ENCODE results near the gene IFT80. TPM values are rescaled to one million over a fixed set of nuclear protein-coding genes. Genes with fewer than 3 reads are reported as not detected.

IFT80 gene
- total RNA-seq, 1 experiment from 2014 or later = 26.9 TPM

DNA sequence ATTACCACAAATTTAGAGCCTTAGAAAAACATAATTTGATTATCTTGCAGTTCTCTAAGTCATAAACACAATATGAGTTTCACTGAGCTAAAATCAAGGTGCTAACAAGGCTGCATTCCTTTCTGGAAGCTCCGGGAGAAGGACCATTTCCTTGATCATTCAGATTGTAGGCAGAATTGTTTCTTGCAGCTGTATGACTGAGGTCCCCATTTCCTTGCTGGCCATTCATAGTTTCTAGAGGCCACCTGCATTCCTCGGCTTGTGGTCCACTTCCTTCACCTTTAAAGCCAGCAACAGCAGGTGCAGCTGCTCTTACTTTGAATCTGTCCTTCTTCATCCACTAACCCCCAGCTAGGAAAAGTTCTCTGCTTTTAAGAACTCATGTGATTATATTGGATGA lies 58.7 kb downstream of the IFT80 start:
- no peak for DNase-seq (ENCODE audit: low spot score)
- TF ChIP-seq NR1H2 (CRISPR knock-in tag; IDR thresholded peaks at IDR 0.05) = no peak
- no peak for TF ChIP-seq ZNF416 (CRISPR knock-in tag; IDR thresholded peaks at IDR 0.05)
- TF ChIP-seq NR3C1 (CRISPR knock-in tag; conservative IDR thresholded peaks at IDR 0.05; ENCODE audit: low read depth) = no peak
- no peak for TF ChIP-seq FOXP1 (CRISPR knock-in tag; IDR thresholded peaks at IDR 0.05; ENCODE audit: borderline replicate concordance)
- TF ChIP-seq, protein P1, sequence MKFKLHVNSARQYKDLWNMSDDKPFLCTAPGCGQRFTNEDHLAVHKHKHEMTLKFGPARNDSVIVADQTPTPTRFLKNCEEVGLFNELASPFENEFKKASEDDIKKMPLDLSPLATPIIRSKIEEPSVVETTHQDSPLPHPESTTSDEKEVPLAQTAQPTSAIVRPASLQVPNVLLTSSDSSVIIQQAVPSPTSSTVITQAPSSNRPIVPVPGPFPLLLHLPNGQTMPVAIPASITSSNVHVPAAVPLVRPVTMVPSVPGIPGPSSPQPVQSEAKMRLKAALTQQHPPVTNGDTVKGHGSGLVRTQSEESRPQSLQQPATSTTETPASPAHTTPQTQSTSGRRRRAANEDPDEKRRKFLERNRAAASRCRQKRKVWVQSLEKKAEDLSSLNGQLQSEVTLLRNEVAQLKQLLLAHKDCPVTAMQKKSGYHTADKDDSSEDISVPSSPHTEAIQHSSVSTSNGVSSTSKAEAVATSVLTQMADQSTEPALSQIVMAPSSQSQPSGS (CRISPR knock-in tag; IDR thresholded peaks at IDR 0.05; ENCODE audit: borderline replicate concordance, low read depth) = no peak
- TF ChIP-seq, protein P2, sequence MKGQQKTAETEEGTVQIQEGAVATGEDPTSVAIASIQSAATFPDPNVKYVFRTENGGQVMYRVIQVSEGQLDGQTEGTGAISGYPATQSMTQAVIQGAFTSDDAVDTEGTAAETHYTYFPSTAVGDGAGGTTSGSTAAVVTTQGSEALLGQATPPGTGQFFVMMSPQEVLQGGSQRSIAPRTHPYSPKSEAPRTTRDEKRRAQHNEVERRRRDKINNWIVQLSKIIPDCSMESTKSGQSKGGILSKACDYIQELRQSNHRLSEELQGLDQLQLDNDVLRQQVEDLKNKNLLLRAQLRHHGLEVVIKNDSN (CRISPR knock-in tag; IDR thresholded peaks at IDR 0.05) = no peak
- TF ChIP-seq, protein P3, sequence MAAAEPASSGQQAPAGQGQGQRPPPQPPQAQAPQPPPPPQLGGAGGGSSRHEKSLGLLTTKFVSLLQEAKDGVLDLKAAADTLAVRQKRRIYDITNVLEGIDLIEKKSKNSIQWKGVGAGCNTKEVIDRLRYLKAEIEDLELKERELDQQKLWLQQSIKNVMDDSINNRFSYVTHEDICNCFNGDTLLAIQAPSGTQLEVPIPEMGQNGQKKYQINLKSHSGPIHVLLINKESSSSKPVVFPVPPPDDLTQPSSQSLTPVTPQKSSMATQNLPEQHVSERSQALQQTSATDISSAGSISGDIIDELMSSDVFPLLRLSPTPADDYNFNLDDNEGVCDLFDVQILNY (CRISPR knock-in tag; IDR thresholded peaks at IDR 0.05) = no peak
- no peak for TF ChIP-seq ZNF671 (CRISPR knock-in tag; IDR thresholded peaks at IDR 0.05)
- TF ChIP-seq SP1 (CRISPR knock-in tag; conservative IDR thresholded peaks at IDR 0.05) = no peak
- no peak for TF ChIP-seq NFATC4 (CRISPR knock-in tag; IDR thresholded peaks at IDR 0.05)
- TF ChIP-seq MXD4 (CRISPR knock-in tag; IDR thresholded peaks at IDR 0.05; ENCODE audit: borderline replicate concordance) = no peak
- TF ChIP-seq JUN (CRISPR knock-in tag; IDR thresholded peaks at IDR 0.05) = no peak
- TF ChIP-seq KAT7 (CRISPR knock-in tag; IDR thresholded peaks at IDR 0.05; ENCODE audit: borderline replicate concordance) = no peak
- TF ChIP-seq, protein P4, sequence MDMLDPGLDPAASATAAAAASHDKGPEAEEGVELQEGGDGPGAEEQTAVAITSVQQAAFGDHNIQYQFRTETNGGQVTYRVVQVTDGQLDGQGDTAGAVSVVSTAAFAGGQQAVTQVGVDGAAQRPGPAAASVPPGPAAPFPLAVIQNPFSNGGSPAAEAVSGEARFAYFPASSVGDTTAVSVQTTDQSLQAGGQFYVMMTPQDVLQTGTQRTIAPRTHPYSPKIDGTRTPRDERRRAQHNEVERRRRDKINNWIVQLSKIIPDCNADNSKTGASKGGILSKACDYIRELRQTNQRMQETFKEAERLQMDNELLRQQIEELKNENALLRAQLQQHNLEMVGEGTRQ (CRISPR knock-in tag; IDR thresholded peaks at IDR 0.05) = no peak
- TF ChIP-seq, protein P5, sequence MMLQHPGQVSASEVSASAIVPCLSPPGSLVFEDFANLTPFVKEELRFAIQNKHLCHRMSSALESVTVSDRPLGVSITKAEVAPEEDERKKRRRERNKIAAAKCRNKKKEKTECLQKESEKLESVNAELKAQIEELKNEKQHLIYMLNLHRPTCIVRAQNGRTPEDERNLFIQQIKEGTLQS (CRISPR knock-in tag; conservative IDR thresholded peaks at IDR 0.05) = no peak
- H3K4me1 Mint-ChIP-seq = 0 out of 2 replicates have a peak, but pooled peaks cover 4% of the 10 kb centered on the region
- ChIA-PET POLR2A (no interaction called here), CTCF (interaction anchor here (1.6 kb wide), 1 partner anchor 130 kb away, joined by 5 read pairs; no protein-coding TSS in a partner anchor)
- peak; percentile 44 for ATAC-seq
- peaks cover 10% of the 10 kb centered on the region for H3K36me3 Mint-ChIP-seq
- no peak overlapping the region for H3K27ac Mint-ChIP-seq
- H3K9me3 Mint-ChIP-seq = peaks cover 13% of the 10 kb centered on the region
- no peak overlapping the region for H3K4me3 Mint-ChIP-seq
- no peaks in the 10 kb centered on the region for H3K27me3 Mint-ChIP-seq (ENCODE audit: low read depth)

DNA sequence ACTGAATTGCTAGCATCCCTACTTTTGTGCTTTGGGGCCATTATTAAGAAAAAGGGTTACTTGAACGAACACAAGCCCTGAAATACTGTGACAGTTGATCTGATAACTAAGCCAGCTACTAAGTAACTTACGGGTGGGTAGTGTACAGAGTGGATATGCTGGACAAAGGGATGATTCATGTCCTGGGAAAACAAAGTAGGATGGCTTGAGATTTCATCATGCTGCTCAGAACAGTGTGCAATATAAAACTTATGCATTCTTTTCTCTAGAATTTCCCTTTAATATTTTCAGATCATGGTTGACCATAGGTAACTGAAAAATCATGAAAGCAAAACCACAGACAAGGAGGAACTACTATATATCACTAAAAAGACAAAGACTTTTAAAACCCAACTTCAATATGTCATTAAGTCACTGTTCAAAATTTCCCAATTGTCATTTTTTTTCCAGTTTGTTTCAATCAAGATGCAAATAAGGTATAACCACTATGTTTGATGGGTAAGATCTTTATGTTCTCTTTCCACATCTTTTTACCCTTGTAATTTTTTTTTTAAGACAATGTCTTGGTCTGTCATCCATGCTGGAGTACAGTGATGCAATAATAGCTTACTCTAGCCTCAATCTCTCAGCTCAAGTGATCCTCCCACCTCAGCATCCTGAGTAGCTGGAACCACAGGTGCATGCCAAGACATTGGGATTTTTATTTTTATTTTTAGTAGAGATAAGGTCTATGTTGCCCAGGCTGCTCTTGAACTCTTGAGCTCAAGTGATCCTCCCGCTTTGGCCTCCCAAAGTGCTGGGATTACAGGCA lies 67.7 kb downstream of the IFT80 start:
- Mint-ChIP-seq H3K36me3 (no peaks in the 10 kb centered on the region), H3K4me3 (no peak overlapping the region), H3K27ac (no peak overlapping the region), H3K9me3 (peaks cover 3% of the 10 kb centered on the region), H3K27me3 (ENCODE audit: low read depth) (no peaks in the 10 kb centered on the region), H3K4me1 (peaks cover 4% of the 10 kb centered on the region; the same call in 1 of the 2 replicates)
- no peak for ATAC-seq
- DNase-seq (ENCODE audit: low spot score) = no peak
- CTCF ChIA-PET = no interaction called here
- POLR2A ChIA-PET = no interaction called here
- TF ChIP-seq GABPB1 (CRISPR knock-in tag; IDR thresholded peaks at IDR 0.05) (peak; percentile 98), RELA (CRISPR knock-in tag; IDR thresholded peaks at IDR 0.05; ENCODE audit: borderline replicate concordance) (no peak)

DNA sequence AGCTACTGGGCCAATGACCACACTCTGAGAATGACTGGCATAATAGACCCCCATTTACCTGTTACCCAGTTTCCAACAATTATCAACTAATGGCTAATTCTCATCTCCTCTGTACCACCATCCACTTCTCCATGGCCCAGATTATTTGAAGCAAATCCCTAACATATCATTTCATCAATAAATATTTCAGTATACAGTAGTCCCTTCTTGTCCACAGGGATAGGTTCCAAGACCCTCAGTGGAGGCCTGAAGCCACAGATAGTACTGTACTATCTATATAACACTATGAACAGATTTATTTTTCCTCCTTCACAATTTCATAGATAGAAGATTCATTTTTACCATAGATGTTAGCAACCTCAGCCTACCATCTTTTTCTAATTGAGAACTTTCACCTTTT lies 68.3 kb downstream of the IFT80 start:
- no peaks in the 10 kb centered on the region for H3K36me3 Mint-ChIP-seq
- no peaks in the 10 kb centered on the region for H3K27me3 Mint-ChIP-seq (ENCODE audit: low read depth)
- ChIA-PET POLR2A (no interaction called here), CTCF (interaction anchor here (0.5 kb wide), 1 partner anchor 596 kb away, joined by 3 read pairs; no protein-coding TSS in a partner anchor)
- DNase-seq (ENCODE audit: low spot score) (no peak), ATAC-seq (no peak)
- H3K4me1 Mint-ChIP-seq = peaks cover 4% of the 10 kb centered on the region; the same call in 1 of the 2 replicates
- H3K27ac Mint-ChIP-seq = no peak overlapping the region
- peaks cover 3% of the 10 kb centered on the region for H3K9me3 Mint-ChIP-seq
- no peak overlapping the region for H3K4me3 Mint-ChIP-seq
- TF ChIP-seq ZNF423 (CRISPR knock-in tag; IDR thresholded peaks at IDR 0.05) (no peak), HMGA2 (CRISPR knock-in tag; IDR thresholded peaks at IDR 0.05) (no peak), NR3C1 (CRISPR knock-in tag; conservative IDR thresholded peaks at IDR 0.05; ENCODE audit: low read depth) (no peak), ZNF138 (CRISPR knock-in tag; conservative IDR thresholded peaks at IDR 0.05) (no peak), CREB1 (CRISPR knock-in tag; IDR thresholded peaks at IDR 0.05) (no peak), RORB (CRISPR knock-in tag; IDR thresholded peaks at IDR 0.05) (no peak)
- TF ChIP-seq, protein P6, sequence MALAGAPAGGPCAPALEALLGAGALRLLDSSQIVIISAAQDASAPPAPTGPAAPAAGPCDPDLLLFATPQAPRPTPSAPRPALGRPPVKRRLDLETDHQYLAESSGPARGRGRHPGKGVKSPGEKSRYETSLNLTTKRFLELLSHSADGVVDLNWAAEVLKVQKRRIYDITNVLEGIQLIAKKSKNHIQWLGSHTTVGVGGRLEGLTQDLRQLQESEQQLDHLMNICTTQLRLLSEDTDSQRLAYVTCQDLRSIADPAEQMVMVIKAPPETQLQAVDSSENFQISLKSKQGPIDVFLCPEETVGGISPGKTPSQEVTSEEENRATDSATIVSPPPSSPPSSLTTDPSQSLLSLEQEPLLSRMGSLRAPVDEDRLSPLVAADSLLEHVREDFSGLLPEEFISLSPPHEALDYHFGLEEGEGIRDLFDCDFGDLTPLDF (CRISPR knock-in tag; IDR thresholded peaks at IDR 0.05) = no peak
- TF ChIP-seq, protein P7, sequence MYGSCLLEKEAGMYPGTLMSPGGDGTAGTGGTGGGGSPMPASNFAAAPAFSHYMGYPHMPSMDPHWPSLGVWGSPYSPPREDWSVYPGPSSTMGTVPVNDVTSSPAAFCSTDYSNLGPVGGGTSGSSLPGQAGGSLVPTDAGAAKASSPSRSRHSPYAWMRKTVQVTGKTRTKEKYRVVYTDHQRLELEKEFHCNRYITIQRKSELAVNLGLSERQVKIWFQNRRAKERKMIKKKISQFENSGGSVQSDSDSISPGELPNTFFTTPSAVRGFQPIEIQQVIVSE (CRISPR knock-in tag; IDR thresholded peaks at IDR 0.05; ENCODE audit: borderline replicate concordance) = no peak

Measured in WTC11 (cell line).